ENCODE results near the gene ERG.
A peak's percentile ranks its signal among the peaks of the same experiment; 100 is the strongest.

The ERG gene

DNA sequence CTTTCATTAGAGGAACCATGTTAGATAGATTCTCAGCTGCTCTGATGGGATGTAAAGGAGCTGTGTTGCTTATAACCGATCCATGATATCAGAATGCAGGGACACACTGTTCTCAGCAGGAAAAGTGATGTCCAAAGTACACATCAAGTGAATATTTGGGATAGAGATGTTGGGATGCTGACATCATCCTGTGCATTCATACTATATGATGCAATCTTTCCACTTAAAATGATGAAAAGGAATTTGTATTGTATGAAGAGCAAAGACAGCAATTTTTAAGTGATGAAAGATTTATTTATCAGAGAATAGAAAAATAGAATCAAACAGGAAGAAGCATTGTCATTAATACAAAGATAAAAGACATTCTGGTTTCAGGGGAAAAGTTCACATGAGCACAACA lies 110.1 kb downstream of the ERG start:
- no peak for DNase-seq

DNA sequence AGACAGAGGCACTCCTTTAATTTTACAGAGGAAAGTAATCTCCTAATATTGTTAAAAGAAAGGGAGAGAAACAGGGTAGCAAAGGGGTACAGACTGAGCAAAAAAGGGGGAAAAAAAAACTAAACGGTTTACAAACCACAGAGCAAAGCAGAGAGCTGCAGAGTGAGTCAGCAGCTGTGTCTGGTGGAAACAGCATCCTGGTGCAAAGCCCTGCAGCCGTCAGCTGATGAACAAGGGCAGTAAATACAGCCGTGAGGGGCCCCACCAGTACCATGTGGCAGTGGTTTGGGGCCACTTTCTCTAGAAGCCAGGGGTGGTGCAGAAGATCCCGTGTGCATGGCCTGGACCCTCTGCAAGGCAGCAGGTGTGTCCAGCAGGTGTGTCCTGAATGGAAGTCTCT lies 111.3 kb downstream of the ERG start:
- no peak for DNase-seq

DNA sequence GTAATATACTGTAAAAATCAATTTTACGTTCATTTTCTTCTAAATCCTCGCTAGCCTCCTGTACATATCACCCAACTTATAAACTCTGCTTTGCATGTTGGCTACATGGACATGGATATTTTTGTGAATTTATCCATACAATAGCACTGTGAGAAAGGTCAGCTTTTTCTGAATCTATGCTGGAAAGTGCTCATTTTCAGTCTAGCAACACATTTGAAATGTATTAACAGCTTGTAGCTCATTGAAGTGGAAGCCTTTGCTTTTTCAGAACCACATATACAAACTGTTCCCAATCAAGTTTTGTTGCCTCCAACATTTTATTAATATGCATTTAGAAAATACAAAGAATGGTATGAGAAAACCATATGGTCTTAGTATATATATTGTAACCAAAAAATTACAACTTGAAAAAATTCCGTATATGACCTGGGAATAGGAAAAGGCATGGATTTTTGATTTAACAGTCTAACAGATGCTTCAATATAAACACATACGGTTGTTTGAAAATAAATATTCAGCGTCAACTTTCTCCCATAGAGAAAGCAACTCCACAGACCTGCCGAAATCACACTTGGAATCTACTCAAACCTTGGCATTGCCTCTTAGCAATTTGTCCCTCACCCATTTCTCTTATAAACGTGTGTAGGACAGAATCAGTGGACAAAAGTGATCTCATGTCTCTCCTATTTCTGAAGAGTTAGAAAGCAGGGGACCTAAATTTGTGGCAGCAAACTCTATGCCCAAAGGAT lies 112.7 kb downstream of the ERG start:
- DNase-seq: no peak

DNA sequence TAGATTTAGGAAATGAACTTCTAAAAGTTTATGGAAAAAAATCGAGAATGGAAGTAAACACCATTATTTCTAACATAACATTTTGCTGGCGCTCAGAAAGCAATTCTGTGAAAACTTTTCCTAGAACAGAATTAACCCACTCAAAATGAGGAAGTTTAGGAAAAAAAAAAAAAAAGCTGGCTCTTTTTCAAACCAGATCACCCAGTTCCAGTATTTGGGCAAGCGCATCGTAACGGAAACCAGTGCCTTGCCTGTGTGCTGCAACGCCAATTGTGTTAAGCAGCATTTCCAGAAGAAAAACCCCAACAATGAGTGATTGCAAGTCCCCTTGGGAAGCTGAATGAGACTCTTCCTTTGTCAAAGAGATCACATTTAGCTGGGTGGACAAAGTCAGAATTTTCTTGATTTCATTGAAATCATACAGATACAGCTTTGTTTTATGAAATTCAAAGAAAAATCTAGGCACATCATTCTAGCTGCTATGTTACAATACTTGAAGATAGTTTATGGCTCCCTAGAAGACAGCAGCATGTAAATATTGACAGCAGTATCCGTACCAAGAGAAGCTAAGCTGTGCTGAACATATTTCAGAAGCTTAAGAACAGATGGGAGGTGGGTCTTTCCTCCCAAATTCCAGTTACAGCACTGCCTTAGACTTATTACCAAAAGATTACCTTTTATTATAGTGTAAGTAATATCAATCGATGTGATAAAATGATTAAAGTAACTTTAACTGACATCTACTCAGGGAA lies 113.4 kb downstream of the ERG start:
- no peak for DNase-seq

GRCh38 chr21:38384238-38384560 lies 114.1 kb downstream of the ERG start:
- peak; percentile 33 for DNase-seq

GRCh38 chr21:38383411-38384237 lies 114.7 kb downstream of the ERG start:
- no peak for DNase-seq

- no peak for DNase-seq
Measured at GRCh38 chr21:38380481-38381137, 117.7 kb downstream of the ERG start.

GRCh38 chr21:38379147-38379546 lies 119.1 kb downstream of the ERG start:
- no peak for DNase-seq

DNA sequence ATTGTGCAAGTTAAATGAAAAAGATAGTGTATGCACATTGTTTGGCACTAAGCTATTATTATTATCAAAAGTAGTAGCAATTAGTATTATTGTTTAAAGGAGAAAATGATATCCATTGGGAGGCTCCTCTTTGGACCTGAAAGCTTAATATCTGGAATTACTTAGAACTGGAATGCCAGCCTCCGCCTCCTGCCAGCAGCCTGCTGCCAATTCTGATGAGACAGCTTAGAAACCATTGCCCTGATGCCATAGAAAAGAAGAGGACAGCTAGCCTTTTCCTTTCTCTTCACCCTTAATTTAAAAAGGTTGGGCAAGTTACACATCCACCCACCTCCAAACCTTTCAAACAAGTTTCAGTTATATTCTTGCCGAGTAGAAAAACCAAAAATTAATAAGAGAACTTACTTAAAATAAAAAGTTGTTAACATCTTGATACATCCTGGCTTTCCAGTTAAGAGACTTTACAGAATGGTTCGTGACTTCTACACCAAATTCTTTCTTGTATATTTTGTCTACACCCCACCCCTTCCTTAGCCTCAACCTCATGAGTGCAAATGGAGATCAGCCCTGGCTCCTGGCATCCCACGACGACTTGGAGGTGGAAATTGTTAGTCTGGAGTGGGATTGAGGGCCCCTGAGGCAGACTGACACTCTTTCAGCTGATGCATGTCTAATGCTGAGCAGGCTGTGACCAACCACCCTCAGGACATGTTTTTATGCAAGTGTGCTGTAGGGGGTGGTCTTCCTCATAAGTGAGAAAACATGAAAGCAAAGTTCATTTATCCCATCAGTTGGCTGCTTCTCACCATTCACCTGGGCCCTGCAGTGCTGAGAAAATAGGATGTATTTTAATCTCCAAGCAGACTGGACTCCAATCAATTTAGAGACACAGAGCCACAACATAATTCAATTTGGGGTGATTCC lies 120.8 kb downstream of the ERG start:
- DNase-seq: no peak

DNA sequence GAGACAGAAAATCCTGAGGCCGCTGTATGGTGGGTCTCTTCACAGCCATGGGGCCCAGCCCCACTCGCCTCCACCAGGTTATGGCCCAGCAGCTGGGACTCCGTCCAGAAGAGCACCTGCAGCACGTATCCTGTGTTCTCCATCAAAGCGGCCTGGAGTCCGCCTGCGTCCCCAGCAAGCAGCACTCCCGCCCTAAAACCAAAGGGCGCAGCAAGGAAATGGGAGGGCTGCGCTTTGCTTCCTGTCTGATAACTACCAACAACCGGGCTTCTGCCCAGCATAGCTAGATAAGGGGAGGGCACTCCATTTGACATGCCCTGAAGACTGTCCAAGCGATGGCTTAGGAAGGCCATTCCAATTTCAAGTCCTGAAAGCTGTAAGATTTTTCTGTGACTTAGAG lies 121.6 kb downstream of the ERG start:
- no peak for DNase-seq

- no peak for DNase-seq
Measured at GRCh38 chr21:38376235-38376634, 122.0 kb downstream of the ERG start.

GRCh38 chr21:38367646-38368045 lies 130.6 kb downstream of the ERG start:
- no peak for DNase-seq

DNA sequence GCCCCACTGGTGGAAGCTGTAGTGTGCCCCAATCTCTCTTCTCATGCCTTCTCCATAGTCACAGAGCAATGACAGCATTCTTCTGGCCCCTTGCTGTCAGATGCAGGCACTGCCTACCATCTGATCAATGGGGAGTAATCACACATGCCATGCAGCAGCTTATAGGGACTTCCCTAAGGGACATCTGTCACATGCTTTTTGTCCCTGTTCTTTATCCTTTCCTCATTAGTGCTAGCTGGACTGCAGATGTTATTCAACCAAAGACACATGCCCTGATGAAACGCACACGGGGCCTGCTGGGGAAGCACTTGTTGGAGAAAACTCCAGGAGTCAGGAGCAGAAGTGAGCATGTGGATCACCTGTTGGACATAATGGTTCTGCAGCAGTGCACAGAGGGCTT lies 132.8 kb downstream of the ERG start:
- no peak for DNase-seq

GRCh38 chr21:38363693-38364092 lies 134.6 kb downstream of the ERG start:
- no peak for DNase-seq

- DNase-seq: no peak
Measured at GRCh38 chr21:38361324-38361723, 137.0 kb downstream of the ERG start.

GRCh38 chr21:38359835-38360234 lies 138.4 kb downstream of the ERG start:
- no peak for DNase-seq

- DNase-seq: no peak
Measured at GRCh38 chr21:38359090-38359489, 139.2 kb downstream of the ERG start.

DNA sequence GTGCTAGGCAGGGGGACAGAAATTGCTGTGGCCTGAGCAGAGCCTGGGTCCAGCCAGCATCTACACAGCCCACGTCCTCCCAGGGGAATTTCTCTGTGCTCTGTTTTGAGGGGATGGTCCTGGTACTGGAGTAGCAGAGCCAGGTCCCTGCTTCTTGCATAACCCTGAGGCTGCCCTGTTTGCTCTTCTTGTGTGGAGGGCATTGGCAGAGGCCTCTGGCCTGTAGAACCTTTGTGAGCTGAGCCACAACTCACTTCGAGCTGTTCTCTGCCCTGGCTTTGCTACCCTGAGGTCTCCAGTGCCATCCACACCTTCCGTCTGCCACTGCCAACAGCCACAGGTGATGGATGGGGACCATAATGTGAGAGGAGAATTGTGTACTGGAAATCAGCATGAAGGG lies 139.6 kb downstream of the ERG start:
- no peak for DNase-seq

DNA sequence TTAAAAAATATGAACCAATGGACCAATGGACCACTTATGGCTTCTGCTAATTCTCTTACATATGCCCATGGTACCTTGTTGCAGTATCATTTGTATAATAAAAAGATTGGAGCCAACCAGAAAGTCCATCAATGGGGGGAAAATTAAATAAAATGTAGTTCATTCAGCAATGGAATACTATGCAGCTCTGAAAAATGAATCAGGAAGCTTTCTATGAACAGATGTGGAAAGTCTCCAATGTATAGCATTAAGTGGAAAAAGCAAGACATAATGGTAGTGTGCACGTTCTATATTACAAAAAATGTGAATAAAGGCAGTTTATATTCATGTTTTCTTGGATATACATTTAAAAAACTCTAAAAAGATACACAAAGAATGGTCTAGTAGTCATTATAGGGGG lies 140.2 kb downstream of the ERG start:
- no peak for DNase-seq

DNA sequence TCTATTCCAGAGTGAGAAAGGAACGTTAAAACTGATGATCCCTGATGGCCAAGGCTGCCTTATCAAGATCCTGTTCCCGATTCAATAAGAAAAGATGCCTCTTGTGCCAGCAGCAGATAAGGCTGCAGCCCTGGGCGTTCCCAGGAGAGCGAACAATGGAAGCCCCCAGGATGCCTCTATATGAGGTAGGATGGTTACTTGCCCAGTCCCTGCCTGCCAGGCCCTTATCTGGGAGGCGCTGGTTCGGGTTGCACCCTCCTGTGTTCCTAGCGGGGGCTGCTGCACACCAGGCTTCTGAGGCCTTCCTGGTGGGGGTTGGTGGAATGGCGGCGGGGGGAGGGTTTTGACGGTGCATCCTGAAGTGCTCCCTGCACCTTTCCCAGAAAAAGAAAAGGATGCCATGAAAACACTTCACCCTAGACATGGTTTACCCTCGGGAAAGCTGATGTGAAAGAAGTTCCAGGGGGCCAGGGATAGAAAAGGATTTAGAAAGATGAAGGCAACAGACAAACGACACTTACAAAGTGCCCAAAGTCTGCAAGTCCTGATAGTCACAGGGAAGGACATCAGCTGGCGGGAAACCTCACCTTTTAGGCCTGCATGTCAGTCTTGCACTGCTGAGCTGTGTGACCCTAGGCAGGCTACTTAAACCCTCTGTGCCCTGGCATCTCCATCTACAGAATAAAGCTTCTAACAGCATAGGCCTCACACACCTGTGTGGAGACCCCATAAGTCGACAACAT lies 141.2 kb downstream of the ERG start:
- DNase-seq: no peak
